AG04450 (cell line): ENCODE data around the gene CRYL1. TPM values are rescaled to one million over a fixed set of nuclear protein-coding genes. Genes with fewer than 3 reads are reported as not detected.

Experiments used
- CTCF ChIA-PET: fragments of 300-600, 350-600 bp; formaldehyde crosslinking; extraction: SDS; loops from one replicate; lab custom pipeline; 2022; ENCODE audit warnings: antibody characterized with exemption, inconsistent platforms; lab: Charles Lee
- POLR2A ChIA-PET: fragments of 350-600 bp; formaldehyde crosslinking; extraction: SDS; loops from one replicate; lab custom pipeline; 2021; ENCODE audit warnings: antibody characterized with exemption, inconsistent platforms; lab: Yijun Ruan, JAX
- DNase-seq: peaks from one replicate; pipeline ENCODE4 v3.0.0-alpha.2; 2011; ENCODE audit warnings: low read depth, low spot score
- H3K27ac ChIP-seq: one replicate; pipeline ENCODE4 v1.5.1; 2012; ENCODE audit warnings: low read depth, low read length, control low read depth
- H3K27me3 ChIP-seq: one replicate; pipeline ENCODE4 v1.6.0; 2012; ENCODE audit warnings: low read length; ENCODE audit not compliant: control insufficient read depth, insufficient read depth
- H3K4me3 ChIP-seq: 2 replicates; pipeline ENCODE4 v1.5.1; 2011; ENCODE audit warnings: mild to moderate bottlenecking, low read depth, low read length, control low read depth
- H3K9me3 ChIP-seq: 2 replicates; pipeline ENCODE4 v1.5.1; 2012; ENCODE audit warnings: low read length; ENCODE audit not compliant: control insufficient read depth, insufficient read depth
- CTCF ChIP-seq: IDR thresholded peaks from 2 replicates; pipeline ENCODE4 v1.5.1; 2011; ENCODE audit warnings: low read depth, low read length, control low read depth, inconsistent platforms
- polyA plus RNA-seq: library from polyadenylated mRNA; depleted of rRNA; stranded (reverse); fragments of >200 nt; gene quantifications from 2 replicates; pipeline ENCODE4 v1.2.3, GENCODE V29; 2011

The CRYL1 gene
- polyA plus RNA-seq, 1 experiment = 21.6 TPM

- no peak for TF ChIP-seq CTCF
- H3K9me3 ChIP-seq = peaks cover 19% of the 10 kb centered on the region; the same call in 1 of the 2 replicates
- H3K27ac ChIP-seq = no peak overlapping the region
- H3K27me3 ChIP-seq = peaks cover 9% of the 10 kb centered on the region
- CTCF ChIA-PET = no interaction called here
- POLR2A ChIA-PET = no interaction called here
- H3K4me3 ChIP-seq = no peak overlapping the region
- peak; percentile 16 for DNase-seq
These were observed 112.8 kb downstream of the CRYL1 start for GRCh38 chr13:20412691-20413355.

- POLR2A ChIA-PET = no interaction called here
- no peak for DNase-seq
- Histone ChIP-seq H3K27ac (no peak overlapping the region), H3K27me3 (peaks cover 10% of the 10 kb centered on the region), H3K4me3 (no peak overlapping the region), H3K9me3 (peaks cover 19% of the 10 kb centered on the region; the same call in 1 of the 2 replicates)
- CTCF ChIA-PET = no interaction called here
- no peak for TF ChIP-seq CTCF
These were observed 113.9 kb downstream of the CRYL1 start for GRCh38 chr13:20411638-20412342.

GRCh38 chr13:20410726-20411125, 114.9 kb downstream of the CRYL1 start:
- CTCF ChIA-PET = no interaction called here
- TF ChIP-seq CTCF = no peak
- POLR2A ChIA-PET = no interaction called here
- no peak for DNase-seq
- Histone ChIP-seq H3K4me3 (no peak overlapping the region), H3K9me3 (peaks cover 12% of the 10 kb centered on the region; the same call in 1 of the 2 replicates), H3K27ac (no peak overlapping the region), H3K27me3 (peaks cover 4% of the 10 kb centered on the region)

GRCh38 chr13:20408181-20408580, 117.5 kb downstream of the CRYL1 start:
- no peak for DNase-seq

More at GRCh38 chr13:20408181-20408580, 117.5 kb downstream of the CRYL1 start:
- Histone ChIP-seq H3K27ac (no peak overlapping the region), H3K27me3 (peaks cover 4% of the 10 kb centered on the region), H3K9me3 (no peaks in the 10 kb centered on the region), H3K4me3 (no peak overlapping the region)
- CTCF ChIA-PET = no interaction called here
- POLR2A ChIA-PET = no interaction called here
- TF ChIP-seq CTCF = no peak
